Stimulated activated CD4-positive, alpha-beta T cell treated with anti-CD3 and anti-CD28 coated beads, Interleukin-12 subunit alpha, Interleukin-12 subunit beta, amount 100 ng/mL, for 24 hours (primary cell): ENCODE data around the gene HOXA9.
A peak's percentile ranks its signal among the peaks of the same experiment; 100 is the strongest.

Experiments
- DNase-seq, 2 experiments: peaks; one replicate each; pipeline ENCODE4 v3.0.0-alpha.2; 2020; ENCODE audit warnings: low read depth in 2 of 2

Gene HOXA9

DNA sequence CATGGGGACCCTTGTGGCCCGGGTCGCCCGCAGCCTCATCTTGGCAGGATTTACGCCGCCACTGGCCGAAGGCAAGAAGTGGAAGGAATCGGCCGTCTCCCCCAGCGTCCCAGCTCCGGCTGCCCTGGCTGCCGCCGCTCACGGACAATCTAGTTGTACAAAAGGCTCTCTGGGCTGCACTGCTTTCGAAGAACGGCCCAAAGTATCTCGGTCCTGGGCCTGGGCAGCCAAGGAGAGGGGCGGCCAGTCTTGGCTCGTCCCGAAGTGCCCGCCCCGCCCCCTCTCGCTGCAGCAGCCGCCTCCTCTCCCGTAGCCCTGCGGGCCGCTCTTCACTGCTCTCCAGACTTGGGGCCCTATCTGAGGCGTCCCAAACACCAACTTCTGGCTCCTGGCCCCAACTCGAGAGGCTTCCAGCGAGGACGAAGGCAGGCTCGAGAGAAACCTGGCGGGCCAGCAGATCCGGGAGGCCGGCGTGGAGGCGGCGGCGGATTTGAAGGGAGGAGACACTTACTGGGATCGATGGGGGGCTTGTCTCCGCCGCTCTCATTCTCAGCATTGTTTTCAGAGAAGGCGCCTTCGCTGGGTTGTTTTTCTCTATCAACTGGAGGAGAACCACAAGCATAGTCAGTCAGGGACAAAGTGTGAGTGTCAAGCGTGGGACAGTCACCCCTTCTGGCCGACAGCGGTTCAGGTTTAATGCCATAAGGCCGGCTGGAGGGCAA, 809 bp downstream of the HOXA9 start:
- DNase-seq: no peak

DNA sequence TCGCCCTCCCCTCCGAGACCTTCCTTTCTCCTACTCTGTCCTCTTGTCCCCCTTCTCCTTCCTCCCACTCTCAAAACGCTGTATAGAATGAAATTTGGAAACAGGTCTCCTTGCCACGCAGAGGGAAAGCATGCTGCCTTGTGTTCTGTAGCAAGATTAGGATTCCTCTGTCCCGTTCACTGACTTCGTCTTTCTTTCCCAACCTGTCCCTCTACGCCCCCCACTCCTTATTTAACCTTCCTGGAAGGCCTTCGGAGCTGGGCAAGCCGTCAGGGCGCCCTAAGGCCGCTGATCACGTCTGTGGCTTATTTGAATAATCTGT, 1.3 kb downstream of the HOXA9 start:
- DNase-seq: no peak

DNA sequence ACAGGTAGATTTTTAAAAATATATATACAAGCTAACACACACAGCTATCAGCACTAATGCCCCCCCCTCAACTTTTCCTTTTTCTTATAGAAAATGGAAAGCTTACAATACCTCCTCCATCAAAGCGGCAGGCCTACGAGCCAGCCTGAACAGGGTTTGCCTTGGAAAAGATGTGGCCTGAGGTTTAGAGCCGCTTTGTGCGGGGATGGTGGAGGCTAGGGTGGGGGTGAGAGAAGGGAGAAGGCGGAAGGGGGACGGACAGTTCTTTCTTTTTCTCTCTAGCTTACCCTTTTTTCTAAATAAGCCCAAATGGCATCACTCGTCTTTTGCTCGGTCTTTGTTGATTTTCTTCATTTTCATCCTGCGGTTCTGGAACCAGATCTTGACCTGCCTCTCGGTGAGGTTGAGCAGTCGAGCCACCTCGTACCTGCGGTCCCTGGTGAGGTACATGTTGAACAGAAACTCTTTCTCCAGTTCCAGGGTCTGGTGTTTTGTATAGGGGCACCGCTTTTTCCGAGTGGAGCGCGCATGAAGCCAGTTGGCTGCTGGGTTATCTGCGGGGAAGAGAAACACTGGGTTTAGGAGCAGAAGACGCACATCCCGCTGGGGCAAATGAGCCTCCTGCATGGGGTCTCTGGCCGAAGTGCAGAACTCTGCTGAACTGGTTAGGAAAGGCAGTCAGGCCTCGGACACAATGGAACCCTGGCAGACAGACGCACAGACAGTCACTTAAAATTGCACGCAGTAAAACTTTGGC, 1.9 kb downstream of the HOXA9 start:
- no peak for DNase-seq

DNA sequence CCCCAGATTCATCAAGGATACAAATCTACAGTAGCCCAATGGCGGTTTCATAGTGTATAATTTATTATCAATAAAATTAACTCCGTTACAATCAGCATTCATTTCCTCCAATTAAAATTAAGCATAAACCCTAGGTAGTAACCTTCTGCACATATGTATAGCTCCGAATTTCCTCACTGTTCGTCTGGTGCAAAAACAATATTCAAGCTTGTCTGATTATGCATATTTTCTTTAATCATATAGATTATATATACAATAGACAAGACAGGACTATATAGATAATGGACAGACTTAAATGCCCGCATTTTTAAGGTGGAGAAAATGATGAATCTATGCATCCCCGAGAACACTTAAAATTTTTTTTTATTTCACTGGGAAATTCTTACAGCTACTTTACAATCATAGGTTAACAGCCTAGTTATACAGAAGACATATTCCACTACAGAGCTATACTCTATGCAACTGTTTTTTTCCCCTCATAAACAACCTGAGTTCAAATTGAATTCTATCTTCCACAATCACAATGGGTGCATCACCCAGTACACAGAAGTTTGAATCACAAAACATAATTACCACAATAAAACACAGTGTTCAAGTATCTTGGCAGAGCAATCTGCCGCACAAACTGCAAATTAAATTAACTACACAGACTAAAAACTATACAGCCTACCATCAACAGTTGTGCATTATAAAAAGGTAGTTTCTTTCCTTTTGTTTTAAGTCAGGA, 2.6 kb downstream of the HOXA9 start:
- no peak for DNase-seq

DNA sequence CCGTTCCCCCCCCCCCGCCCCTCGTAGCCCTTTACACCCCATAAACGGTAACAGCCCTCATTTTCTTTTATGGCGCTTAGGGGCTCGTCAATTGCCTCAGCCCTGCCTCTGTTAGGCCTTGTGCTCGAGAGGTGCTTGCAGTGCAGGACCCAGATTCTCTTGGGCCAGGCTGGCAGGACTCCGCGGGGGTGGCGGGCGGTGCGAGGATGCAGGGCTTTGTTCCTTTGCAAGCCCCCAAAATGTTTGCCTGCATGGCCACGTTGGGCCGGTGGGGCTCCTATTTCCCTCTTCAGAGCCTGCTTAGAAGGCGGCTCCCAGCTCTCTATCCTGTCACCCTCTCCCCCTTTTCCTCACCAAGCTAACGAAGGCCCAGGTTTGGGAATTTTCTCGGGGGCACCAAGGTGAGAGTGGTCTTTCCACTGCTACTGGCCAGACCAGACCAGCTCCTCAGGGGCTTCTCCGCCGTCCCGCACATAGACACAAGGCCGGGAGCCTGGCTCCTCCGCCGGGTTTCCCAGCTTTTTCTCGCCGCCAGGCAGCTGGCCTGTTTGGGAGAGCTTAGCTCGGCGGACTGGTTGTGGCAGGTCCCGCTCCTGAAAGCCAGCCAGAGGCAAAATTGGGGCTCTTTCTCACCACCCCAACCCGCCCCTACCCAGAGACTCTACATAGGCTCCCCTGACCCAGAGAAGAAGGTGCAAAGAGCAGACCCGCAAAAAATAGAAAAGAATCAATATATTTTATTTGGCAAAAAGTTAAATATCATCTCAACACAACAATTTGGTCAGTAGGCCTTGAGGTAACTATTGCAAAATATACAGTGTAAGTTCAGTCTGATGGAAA, 3.4 kb downstream of the HOXA9 start:
- no peak for DNase-seq

DNA sequence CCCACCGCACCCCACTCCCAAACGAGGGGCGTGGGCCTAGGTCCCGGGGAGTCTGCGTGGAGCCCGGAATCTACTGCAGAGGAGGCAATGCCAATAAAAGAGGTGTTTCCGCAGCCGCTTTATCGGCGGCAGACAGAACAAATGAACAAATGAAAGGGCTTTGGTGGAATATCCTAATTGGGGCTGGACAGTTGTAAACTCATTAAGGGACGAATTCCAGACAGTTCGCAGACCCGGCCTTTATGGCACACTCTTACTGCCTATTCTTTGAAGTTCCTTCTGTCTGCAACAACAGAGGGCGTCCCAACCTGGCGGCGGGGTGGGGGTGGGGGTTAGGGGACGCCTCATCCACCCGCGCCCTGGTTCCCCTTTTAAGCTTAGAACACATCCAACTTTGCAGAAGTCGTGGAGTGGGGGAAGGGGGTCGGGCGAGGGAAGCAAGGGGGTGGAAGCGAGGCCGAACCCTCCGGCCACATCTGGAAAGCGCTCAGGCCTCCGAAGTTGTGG, 4.1 kb downstream of the HOXA9 start:
- no peak for DNase-seq

DNA sequence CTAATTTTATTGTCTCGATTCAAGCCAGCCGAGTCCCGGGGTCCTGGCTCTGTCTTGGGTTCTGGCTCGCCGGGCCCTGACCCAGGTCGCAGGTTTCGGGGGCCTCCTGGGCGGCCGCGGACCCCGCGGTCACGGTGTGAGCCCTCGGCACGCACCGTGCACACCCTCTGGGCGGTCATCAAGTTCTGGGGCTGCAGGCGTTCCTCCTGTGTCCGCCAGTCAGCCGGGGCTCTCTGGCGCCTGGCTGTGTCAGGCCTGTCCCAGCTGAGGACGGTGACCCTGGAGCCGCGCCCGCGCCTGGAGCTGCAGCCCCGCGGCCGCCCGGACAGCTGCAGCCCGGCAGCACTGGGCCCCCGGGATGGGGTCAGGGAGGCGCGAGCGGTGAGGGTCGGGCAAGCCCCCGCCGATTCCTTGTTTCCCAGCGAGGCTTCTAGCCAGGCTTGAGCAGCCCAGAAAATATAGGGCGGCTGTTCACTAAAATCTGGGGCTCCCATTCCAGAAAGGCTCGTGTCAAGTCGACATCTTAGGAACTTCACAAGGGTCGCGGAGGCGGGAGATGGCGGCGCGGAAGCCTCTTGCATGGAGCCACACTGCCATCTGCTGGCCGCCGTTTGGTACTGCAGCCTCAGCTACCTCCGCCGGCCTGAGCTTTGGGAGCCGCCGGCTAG, 4.7 kb downstream of the HOXA9 start:
- peak; percentile 77 to 83 for DNase-seq

DNA sequence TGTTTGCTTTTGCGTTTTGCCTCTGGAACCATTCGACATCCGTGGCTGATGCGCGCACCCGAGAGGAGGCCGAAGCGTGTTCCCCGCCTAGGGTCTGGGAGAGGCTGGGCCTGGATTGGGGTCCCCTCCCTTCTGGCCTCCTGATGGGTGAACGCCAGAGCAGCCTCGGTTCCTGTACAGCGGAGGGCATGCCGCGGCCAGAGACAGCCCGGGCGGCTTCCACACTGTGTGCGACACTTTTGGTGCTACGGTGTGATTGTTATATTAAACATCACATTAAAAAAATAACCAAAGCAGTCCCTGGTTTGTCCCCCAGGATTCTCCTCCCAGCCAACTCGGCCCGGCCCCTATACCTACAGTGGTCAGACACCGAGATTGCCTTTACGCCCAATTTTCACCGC, 5.2 kb downstream of the HOXA9 start:
- no peak for DNase-seq

DNA sequence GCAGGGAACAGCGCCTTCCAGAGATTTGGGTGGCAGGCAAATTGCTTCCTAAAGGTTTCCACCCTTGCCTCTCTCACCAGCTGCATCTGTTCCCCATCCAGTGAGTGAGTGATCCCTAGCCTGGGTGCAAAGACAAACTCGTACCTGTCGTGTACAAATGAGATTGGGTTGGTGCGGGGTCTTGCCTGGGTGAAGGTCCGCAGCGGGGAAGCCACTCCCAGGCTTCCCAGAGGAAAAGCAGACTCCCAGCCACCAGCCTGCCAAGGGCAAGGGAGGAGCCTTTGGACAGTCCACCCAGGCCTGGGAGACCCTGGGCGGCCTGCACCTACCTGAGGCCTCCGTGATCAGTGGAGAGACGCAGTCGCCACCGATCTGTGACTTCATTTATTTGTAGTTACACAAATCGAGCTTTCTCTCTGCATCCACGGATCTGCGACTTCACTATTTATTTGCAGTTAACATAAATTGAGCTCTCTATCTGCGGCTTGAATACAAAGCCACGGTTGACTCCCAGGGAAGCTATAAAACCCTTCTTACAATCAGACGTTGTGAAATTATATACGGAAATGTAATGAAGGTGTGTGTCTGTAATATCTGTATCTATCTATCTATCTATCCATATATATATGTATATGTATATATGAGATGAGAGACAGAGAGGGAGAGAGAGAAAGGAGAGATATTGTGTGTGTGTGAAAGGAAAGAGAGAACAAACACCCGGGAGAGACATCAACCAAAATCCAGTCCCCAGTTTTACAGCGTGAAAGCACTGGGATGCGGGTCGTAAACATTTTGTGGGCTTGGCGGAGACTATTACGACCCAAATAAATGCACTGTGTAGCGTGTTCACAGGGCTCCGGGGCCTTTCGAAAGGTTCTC, 5.8 kb downstream of the HOXA9 start:
- DNase-seq: no peak

DNA sequence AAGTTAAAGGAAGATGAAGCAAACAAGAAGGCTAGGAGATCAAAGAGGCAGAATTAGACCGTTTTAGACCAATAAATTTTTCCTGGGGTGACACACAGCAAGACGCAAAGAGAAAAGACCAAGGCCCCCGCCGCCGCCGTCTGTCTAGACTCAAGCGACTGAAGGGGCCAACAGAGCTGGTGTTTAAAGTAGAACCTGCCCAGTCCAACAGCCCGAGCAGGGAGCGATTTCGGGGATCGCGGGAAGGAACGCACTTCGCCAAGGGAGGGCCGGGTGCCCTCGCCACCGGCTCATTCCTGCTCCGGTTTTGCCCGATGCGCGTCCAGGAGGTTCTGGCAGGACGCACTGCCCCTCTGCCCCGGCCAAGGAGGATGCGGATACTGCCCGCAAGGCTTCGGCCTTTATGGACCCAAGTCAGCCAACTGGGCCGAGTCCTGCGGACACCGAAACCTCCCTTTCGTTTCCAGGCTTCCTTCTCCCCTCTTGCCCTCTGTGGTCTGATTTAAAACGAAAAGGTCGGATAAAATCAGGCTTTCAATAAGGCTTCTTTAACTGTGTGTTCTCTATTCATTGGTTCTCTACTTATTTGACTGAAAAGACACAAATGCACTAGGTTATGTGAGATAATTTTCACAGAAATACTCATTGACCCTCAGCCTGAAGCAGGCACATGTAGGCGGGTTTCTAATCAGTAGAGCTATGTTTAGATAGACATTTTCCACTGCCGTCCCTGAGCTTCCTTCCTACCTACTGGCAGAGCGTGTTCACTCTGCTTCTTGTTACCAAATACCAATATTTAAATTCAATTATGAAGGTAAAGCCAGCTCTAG, 6.7 kb downstream of the HOXA9 start:
- no peak for DNase-seq

DNA sequence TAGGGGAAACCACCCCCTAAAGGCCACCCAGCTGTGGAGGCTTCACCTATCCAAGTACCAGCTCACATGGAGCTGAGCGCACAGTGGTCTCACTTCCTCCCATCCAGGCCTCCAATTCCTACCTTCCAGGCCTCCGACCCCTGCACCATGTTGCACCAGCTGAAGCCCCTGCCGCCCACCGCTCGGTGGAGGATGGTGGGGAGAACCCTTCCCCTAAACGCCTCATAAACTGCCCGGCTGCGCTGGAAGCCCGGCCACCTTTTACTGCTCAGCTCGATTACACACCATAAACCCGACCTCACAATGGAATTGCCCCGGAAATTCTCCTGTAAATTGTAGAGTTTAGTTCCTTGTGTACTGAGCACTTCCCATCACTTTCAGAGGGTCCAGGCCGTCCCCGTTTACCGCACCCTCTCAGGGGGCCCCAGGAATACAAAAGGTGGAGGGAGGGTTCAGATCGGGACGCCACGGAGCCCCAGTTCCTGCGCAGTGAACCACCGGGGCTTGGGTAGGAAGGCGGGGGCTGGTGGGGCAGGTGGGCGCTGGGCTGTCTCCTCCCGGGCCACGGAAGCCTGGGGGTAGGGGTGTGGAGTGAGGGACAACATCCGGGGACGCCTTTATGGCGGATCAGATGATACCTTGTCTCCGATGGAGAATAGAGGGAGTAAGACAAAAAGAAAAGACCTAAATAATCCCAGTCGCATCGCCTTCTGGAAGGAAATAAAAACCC, 7.5 kb downstream of the HOXA9 start:
- no peak for DNase-seq

DNA sequence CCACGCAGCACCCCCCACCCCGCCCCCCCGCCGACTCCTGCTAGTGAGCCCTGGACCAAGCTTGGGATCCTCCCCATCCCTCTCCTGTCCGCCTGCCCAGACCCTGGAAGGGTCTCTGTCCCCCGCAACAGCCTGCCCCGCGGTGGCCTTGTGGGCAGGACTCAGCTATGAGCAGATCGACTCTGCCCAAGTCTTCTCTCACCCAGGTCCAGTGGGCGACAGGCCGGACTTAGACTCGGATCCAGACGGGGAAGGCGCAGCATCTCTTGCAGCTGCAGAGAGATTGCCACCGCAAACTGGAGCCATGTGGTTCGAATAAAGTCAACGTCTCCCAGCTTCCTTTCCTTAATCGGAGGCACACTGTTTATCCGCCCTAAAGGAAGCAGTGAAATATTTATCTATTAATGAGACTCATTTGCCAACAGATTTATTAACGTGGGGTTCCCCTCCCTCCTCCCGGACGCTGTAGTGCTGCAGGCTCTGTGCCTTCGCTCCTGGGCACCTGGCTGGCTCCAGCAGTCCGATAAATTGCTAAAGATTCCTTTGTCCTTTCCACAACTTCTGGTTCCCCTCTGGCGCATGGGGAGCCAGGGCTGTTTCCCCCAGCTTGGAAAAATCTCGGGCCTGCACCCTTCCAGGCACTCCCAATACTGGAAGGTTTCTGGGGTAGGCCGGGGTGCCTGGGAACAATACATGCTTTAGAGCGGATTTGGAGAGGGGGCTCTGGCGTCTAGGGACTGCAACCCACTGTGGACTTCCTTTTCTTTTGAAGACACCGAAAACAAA, 8.2 kb downstream of the HOXA9 start:
- DNase-seq: no peak

DNA sequence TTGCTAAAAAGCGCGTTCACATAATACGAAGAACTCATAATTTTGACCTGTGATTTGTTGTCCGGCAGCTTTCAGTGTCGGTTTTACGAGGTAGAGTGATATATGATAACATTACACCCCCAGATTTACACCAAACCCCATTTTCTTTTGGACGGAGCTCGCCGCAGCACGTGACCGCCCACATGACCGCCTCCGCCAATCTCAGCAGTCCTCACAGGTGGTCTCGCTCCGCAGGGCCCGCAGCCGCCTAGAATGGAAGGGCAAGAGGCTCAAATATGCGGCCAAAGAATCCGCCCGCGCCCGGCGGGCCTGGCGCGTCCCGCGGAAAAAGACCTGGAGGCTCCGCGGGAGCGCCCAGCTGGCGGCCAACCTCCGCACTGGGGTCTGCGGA, 8.8 kb downstream of the HOXA9 start, which contains the start of gene HOXA7:
HOXA7 (minus strand) TSS at position 168 of the 391 bp plus-strand sequence; CDS start at position 38, 130 bp downstream.
- no peak for DNase-seq

DNA sequence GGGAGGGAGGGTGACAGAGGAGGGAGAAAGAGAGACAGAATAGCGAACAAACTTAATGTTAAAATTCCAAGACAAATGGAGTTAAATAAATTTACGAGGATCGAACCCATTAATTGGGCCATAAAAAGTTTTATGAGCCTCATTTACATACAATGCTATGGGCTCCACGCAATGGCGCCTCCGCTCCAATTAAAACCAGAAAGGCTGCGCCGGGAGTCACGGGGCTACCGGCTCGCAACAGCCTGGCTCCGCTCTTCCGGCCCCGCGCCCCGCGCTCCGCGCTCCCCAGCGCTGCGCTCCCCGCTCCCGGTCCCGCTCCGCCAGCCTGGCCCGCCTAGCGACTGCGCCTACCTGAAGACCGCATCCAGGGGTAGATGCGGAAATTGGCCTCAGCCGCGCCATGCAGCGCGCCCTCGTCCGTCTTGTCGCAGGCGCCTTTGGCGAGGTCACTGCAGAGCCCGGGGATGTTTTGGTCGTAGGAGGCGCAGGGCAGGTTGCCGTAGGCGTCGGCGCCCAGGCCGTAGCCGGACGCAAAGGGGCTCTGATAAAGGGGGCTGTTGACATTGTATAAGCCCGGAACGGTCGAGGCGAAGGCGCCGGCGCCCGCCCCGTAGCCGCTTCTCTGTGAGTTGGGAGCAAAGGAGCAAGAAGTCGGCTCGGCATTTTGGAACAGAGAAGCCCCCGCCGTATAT, 9.4 kb downstream of the HOXA9 start:
- no peak for DNase-seq

DNA sequence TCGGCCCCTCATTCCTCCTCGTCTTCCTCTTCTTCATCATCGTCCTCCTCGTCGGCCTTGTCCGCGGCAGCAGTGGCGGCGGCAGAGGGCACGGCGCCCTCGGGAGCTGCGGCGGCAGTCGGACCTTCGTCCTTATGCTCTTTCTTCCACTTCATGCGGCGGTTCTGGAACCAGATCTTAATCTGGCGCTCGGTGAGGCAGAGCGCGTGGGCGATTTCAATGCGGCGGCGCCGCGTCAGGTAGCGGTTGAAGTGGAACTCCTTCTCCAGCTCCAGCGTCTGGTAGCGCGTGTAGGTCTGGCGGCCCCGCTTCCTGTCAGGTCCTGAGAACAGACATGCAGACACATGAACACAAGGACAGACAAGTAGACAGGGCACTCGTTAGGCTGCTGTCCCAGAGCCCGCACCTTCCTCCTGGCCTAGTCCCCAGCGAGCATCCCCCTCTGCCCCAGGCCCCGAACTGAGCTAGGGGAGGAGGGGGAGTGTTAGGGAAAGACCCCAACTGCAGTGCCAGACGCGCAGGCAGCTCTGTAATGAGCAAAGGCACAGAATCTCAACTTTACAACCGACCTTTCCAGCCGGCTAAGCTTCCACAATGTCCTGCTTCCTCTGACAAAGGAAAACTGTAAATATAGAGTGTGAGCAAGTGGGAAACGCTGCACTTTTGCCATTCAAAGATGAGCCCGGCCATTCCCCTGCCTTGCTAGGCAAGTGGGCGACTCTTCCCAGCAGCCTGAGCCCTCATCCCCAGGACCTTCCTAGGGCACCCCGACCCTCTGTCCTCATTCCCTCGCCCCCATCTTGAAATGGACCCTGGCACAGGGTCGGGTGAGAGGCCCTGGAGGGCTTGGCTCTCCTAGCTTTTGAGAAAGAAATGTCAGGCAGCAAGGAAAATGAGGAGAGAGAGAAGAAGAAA, 10.2 kb downstream of the HOXA9 start:
- peak in 1 of 2 experiments; percentile 45 for DNase-seq

DNA sequence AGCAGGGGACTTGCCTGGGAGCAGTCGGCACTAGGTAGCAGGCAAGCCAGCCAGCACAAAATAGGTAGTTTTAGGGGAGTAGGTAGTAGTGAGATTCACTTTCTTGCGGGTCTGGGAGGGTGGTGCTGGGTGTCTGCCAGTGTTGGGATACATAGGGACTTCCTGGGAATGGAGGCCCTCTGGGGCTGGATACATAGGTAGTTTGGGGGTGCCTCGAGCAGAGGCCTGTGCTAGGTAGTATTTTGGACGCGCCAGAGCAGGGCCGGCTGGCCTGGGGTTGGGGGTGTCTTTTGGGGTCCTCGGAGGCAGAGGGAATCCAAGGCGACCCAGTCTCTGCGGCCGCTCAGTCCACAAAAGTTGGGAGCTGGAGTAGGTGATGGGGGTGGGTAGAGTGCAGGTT, 11.0 kb downstream of the HOXA9 start:
- no peak for DNase-seq
